Measurements from ENCODE around the gene KRT84. TPM values are rescaled to one million over a fixed set of nuclear protein-coding genes. Genes with fewer than 3 reads are reported as not detected.

KRT84 gene
- total RNA-seq, 1 experiment from 2014 or later = not detected

DNA sequence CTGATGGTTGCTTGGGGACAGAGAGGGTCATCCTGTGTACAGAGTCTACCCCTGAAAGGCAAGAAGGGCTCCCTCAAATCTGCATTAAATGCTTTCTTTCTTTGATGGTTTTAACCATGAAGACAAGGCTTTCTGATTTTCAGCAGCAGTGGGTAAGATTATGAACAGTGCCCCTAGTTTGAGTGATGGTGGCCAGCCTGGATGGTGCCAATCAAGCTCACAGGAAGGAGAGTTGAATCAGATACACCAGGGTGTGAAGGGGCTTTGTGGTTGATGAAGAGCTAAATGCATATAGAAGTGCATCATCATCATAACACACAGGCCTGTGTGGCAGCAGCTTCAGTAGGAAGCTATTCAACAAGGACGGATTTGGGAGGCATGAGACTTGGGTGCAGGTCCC is 23.9 kb downstream of the KRT84 start (continued):
- TF ChIP-seq, protein P1, sequence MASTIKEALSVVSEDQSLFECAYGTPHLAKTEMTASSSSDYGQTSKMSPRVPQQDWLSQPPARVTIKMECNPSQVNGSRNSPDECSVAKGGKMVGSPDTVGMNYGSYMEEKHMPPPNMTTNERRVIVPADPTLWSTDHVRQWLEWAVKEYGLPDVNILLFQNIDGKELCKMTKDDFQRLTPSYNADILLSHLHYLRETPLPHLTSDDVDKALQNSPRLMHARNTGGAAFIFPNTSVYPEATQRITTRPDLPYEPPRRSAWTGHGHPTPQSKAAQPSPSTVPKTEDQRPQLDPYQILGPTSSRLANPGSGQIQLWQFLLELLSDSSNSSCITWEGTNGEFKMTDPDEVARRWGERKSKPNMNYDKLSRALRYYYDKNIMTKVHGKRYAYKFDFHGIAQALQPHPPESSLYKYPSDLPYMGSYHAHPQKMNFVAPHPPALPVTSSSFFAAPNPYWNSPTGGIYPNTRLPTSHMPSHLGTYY (CRISPR knock-in tag; IDR thresholded peaks at IDR 0.05) = no peak
- TF ChIP-seq ZNF425 (CRISPR knock-in tag; conservative IDR thresholded peaks at IDR 0.05) = no peak

- Mint-ChIP-seq H3K27ac (no peak overlapping the region), H3K36me3 (no peaks in the 10 kb centered on the region), H3K4me3 (no peak overlapping the region), H3K4me1 (peaks cover 15% of the 10 kb centered on the region; the same call in 1 of the 2 replicates), H3K27me3 (ENCODE audit: low read depth) (no peaks in the 10 kb centered on the region), H3K9me3 (no peaks in the 10 kb centered on the region)
- ATAC-seq (no peak), DNase-seq (ENCODE audit: low spot score) (no peak)
- CTCF ChIA-PET = interaction anchor here (0.8 to 2.6 kb wide), 15 partner anchors 8 to 519 kb away, joined by 3 to 12 read pairs (median 4); partner anchors contain the start of gene KRT5
- TF ChIP-seq ZNF512 (CRISPR knock-in tag; IDR thresholded peaks at IDR 0.05; ENCODE audit: borderline replicate concordance) (no peak), KAT7 (CRISPR knock-in tag; IDR thresholded peaks at IDR 0.05; ENCODE audit: borderline replicate concordance) (no peak), ELF4 (CRISPR knock-in tag; IDR thresholded peaks at IDR 0.05; ENCODE audit: low read depth) (no peak), NFYB (CRISPR knock-in tag; conservative IDR thresholded peaks at IDR 0.05; ENCODE audit: low read depth) (no peak)
- TF ChIP-seq, protein P2, sequence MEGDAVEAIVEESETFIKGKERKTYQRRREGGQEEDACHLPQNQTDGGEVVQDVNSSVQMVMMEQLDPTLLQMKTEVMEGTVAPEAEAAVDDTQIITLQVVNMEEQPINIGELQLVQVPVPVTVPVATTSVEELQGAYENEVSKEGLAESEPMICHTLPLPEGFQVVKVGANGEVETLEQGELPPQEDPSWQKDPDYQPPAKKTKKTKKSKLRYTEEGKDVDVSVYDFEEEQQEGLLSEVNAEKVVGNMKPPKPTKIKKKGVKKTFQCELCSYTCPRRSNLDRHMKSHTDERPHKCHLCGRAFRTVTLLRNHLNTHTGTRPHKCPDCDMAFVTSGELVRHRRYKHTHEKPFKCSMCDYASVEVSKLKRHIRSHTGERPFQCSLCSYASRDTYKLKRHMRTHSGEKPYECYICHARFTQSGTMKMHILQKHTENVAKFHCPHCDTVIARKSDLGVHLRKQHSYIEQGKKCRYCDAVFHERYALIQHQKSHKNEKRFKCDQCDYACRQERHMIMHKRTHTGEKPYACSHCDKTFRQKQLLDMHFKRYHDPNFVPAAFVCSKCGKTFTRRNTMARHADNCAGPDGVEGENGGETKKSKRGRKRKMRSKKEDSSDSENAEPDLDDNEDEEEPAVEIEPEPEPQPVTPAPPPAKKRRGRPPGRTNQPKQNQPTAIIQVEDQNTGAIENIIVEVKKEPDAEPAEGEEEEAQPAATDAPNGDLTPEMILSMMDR (IDR thresholded peaks at IDR 0.05) = no peak
- POLR2A ChIA-PET = no interaction called here
These were observed 24.7 kb downstream of the KRT84 start for GRCh38 chr12:52360663-52361271.

DNA sequence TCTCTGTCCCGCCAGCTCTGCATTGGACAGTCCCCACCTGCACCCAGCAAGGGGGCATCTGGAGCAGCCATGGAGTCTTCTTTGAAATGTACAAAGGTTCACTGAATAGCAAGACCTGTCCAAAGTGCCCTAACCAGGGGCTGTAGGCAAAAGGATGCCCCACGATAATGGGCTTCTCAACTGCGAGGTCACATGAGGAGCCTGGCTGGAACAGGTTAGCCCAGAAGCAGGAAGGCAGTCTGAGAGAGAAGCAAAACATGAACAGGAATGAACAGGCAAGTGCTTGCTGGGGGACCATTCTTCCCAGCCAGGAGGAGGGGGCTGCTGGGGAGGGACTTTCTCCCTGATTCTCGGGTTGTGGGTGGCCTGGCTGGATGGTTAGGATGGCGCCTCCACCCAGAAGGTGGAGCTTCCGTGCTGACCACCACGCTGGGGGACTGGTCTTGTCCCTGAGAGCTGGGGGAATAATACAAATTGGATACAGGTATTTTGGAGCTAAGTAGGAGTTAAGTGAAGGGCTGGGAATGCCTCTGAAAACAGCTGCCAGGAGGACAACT is 25.3 kb downstream of the KRT84 start:
- H3K4me1 Mint-ChIP-seq = peaks cover 15% of the 10 kb centered on the region; the same call in 1 of the 2 replicates
- no peak overlapping the region for H3K27ac Mint-ChIP-seq
- POLR2A ChIA-PET = no interaction called here
- ATAC-seq = no peak
- no peaks in the 10 kb centered on the region for H3K27me3 Mint-ChIP-seq (ENCODE audit: low read depth)
- CTCF ChIA-PET = interaction anchor here (0.8 to 2.6 kb wide), 8 partner anchors 9 to 520 kb away, joined by 3 to 12 read pairs (median 4); no protein-coding TSS in a partner anchor
- no peaks in the 10 kb centered on the region for H3K36me3 Mint-ChIP-seq
- no peaks in the 10 kb centered on the region for H3K9me3 Mint-ChIP-seq
- TF ChIP-seq STAT6 (CRISPR knock-in tag; conservative IDR thresholded peaks at IDR 0.05; ENCODE audit: low read depth) = no peak
- no peak for TF ChIP-seq MAX (CRISPR knock-in tag; IDR thresholded peaks at IDR 0.05)
- TF ChIP-seq TEAD1 (CRISPR knock-in tag; IDR thresholded peaks at IDR 0.05) = no peak
- TF ChIP-seq ZBTB21 (CRISPR knock-in tag; IDR thresholded peaks at IDR 0.05; ENCODE audit: borderline replicate concordance) = no peak
- TF ChIP-seq ZNF532 (CRISPR knock-in tag; IDR thresholded peaks at IDR 0.05; ENCODE audit: borderline replicate concordance) = no peak
- no peak overlapping the region for H3K4me3 Mint-ChIP-seq
- no peak for DNase-seq (ENCODE audit: low spot score)

Data from WTC11 (cell line).